HCT116 (cell line): ENCODE measurements around the gene IL17RB. TPM values are rescaled to one million over a fixed set of nuclear protein-coding genes. Genes with fewer than 3 reads are reported as not detected.

Experiments
- ATAC-seq: fragments of 200-7000 bp; cut with Tn5 transposase; 2 replicates; pipeline ENCODE4 v1.9.1; 2020; ENCODE audit warnings: mild to moderate bottlenecking, moderate library complexity
- BruUV-seq: library from RNA; stranded (reverse); fragments of 400-500 nt; replicated peaks from 2 replicates; lab custom pipeline; 2021; lab: Mats Ljungman, UMichigan
- CTCF ChIA-PET: fragments of 300-600 bp; sonication (Branson Sonifier 250); formaldehyde crosslinking; loops from one replicate; lab custom pipeline; 2021; ENCODE audit warnings: antibody characterized with exemption; lab: Charles Lee
- POLR2A ChIA-PET: fragments of 300-600, 350-600 bp; sonication (Branson Sonifier 250); formaldehyde crosslinking; loops from one replicate; lab custom pipeline; 2021; ENCODE audit warnings: antibody characterized with exemption; lab: Charles Lee
- RAD21 ChIA-PET, 2 experiments: fragments of 300-600 bp; sonication (Branson Sonifier 250); formaldehyde crosslinking; loops; one replicate each; lab custom pipeline; 2023; ENCODE audit warnings: low total read pairs in 2 of 2; ENCODE audit not compliant: uncharacterized antibody in 2 of 2, unreplicated experiment in 2 of 2, low non-redundant PET in 1 of 2; lab: Charles Lee
- DNase-seq: peaks from one replicate; pipeline ENCODE4 v3.0.0-alpha.2; 2010; ENCODE audit warnings: low read depth, low spot score
- H2AFZ ChIP-seq: fragments of 200-600 bp; shearing (Covaris generic), sonication (generic); 2 replicates; pipeline ENCODE4 v1.6.1; 2017; ENCODE audit warnings: low read depth, mixed run types, mixed read lengths, antibody characterized with exemption, low read length; ENCODE audit not compliant: poor library complexity, severe bottlenecking
- H3K27ac ChIP-seq: 2 replicates; pipeline ENCODE4 v1.5.1; 2012; ENCODE audit warnings: low read depth, low read length
- H3K27me3 ChIP-seq: fragments of 200-600 bp; sonication (generic); 2 replicates; pipeline ENCODE4 v1.6.1; 2016; ENCODE audit warnings: mixed run types, low read length, mixed read lengths; ENCODE audit not compliant: insufficient read depth
- H3K36me3 ChIP-seq, 2 experiments: fragments of 200-500 bp in 1 of 2; fragments of 200-600 bp in 1 of 2; sonication (Bioruptor generic) in 1 of 2; sonication (generic) in 1 of 2; 2 replicates each; pipeline versions ENCODE4 v1.5.1 to v1.6.1; 2014 to 2016; ENCODE audit warnings: low read length in 2 of 2, inconsistent platforms in 1 of 2, mixed read lengths in 1 of 2, mixed run types in 1 of 2; ENCODE audit not compliant: insufficient read depth in 2 of 2, control insufficient read depth in 1 of 2
- H3K4me1 ChIP-seq, 2 experiments: fragments of 200-600 bp in 1 of 2; sonication (generic) in 1 of 2; 2 replicates each; pipeline versions ENCODE4 v1.5.1 to v1.6.1; 2012 to 2017; ENCODE audit warnings: low read length in 2 of 2, inconsistent platforms in 1 of 2, mild to moderate bottlenecking in 1 of 2, mixed read lengths in 1 of 2, mixed run types in 1 of 2, moderate library complexity in 1 of 2; ENCODE audit not compliant: insufficient read depth in 2 of 2, control insufficient read depth in 1 of 2
- H3K4me2 ChIP-seq: fragments of 200-600 bp; sonication (generic); 2 replicates; pipeline ENCODE4 v1.6.1; 2017; ENCODE audit warnings: mixed run types, low read length, mixed read lengths
- H3K4me3 ChIP-seq, 2 experiments: fragments of 200-600 bp in 1 of 2; sonication (generic) in 1 of 2; replicated peaks in 1 of 2; 2 replicates each; pipeline ENCODE4 v1.5.1; 2011 to 2016; ENCODE audit warnings: low read length in 2 of 2, control low read depth in 1 of 2, low read depth in 1 of 2, mild to moderate bottlenecking in 1 of 2, mixed read lengths in 1 of 2, mixed run types in 1 of 2
- H3K79me2 ChIP-seq: fragments of 200-600 bp; sonication (generic); 2 replicates; pipeline ENCODE4 v1.6.1; 2017; ENCODE audit warnings: mild to moderate bottlenecking, mixed run types, low read length, moderate library complexity, mixed read lengths; ENCODE audit not compliant: insufficient read depth
- H3K9ac ChIP-seq: fragments of 200-600 bp; sonication (generic); 2 replicates; pipeline ENCODE4 v1.6.1; 2016; ENCODE audit warnings: low read length, mixed read lengths
- H3K9me2 ChIP-seq: fragments of 200-600 bp; sonication (generic), shearing (Covaris generic); 2 replicates; pipeline ENCODE4 v1.6.1; 2017; ENCODE audit warnings: mixed run types, mild to moderate bottlenecking, moderate library complexity; ENCODE audit not compliant: insufficient read depth
- H3K9me3 ChIP-seq, 2 experiments: fragments of 200-500 bp in 1 of 2; fragments of 200-600 bp in 1 of 2; sonication (Bioruptor generic) in 1 of 2; sonication (generic) in 1 of 2; 2 replicates each; pipeline ENCODE4 v1.6.1; 2014 to 2017; ENCODE audit warnings: low read length in 2 of 2, mixed read lengths in 2 of 2, inconsistent platforms in 1 of 2, low read depth in 1 of 2, mild to moderate bottlenecking in 1 of 2, mixed run types in 1 of 2, moderate library complexity in 1 of 2; ENCODE audit not compliant: control insufficient read depth in 1 of 2, insufficient read depth in 1 of 2
- H4K20me1 ChIP-seq: fragments of 200-600 bp; sonication (generic), shearing (Covaris generic); 2 replicates; pipeline ENCODE4 v1.6.1; 2017; ENCODE audit warnings: mixed run types, mild to moderate bottlenecking, moderate library complexity; ENCODE audit not compliant: insufficient read depth
- ATF3 ChIP-seq: IDR thresholded peaks from 2 replicates; pipeline ENCODE4 v1.6.1; 2012
- CBX3 ChIP-seq: IDR thresholded peaks from 2 replicates; pipeline ENCODE4 v1.6.1; 2012; ENCODE audit warnings: low read depth
- CEBPB ChIP-seq: IDR thresholded peaks from 2 replicates; pipeline ENCODE4 v1.6.1; 2012; ENCODE audit warnings: low read depth
- CTCF ChIP-seq, 3 experiments: fragments of 200-600 bp in 1 of 3; sonication (generic) in 1 of 3; IDR thresholded peaks in 2 of 3; conservative IDR thresholded peaks in 1 of 3; 2 replicates each; pipeline ENCODE4 v1.5.1; 2012 to 2017; ENCODE audit warnings: low read depth in 2 of 3, low read length in 2 of 3, antibody characterized with exemption in 1 of 3, borderline replicate concordance in 1 of 3, control low read depth in 1 of 3, mild to moderate bottlenecking in 1 of 3, mixed read lengths in 1 of 3, mixed run types in 1 of 3, moderate library complexity in 1 of 3; ENCODE audit not compliant: insufficient read depth in 1 of 3
- EGR1 ChIP-seq: IDR thresholded peaks from 2 replicates; pipeline ENCODE4 v1.6.1; 2012; ENCODE audit warnings: low read depth
- ELF1 ChIP-seq: IDR thresholded peaks from 2 replicates; pipeline ENCODE4 v1.6.1; 2012; ENCODE audit warnings: low read depth, borderline replicate concordance
- EZH2 ChIP-seq: fragments of 200-600 bp; sonication (generic); IDR thresholded peaks from 2 replicates; pipeline ENCODE4 v1.6.1; 2017; ENCODE audit warnings: antibody characterized with exemption, mixed run types
- EZH2phosphoT487 ChIP-seq: fragments of 200-600 bp; IDR thresholded peaks from 2 replicates; pipeline ENCODE4 v1.6.1; 2018; ENCODE audit warnings: antibody characterized with exemption, borderline replicate concordance
- FOSL1 ChIP-seq: IDR thresholded peaks from 2 replicates; pipeline ENCODE4 v1.6.1; 2012; ENCODE audit warnings: low read depth
- JUND ChIP-seq: IDR thresholded peaks from 2 replicates; pipeline ENCODE4 v1.6.1; 2012
- POLR2AphosphoS5 ChIP-seq: IDR thresholded peaks from 2 replicates; pipeline ENCODE4 v1.6.1; 2011; ENCODE audit warnings: mild to moderate bottlenecking, low read depth, low read length, moderate library complexity
- RAD21 ChIP-seq: IDR thresholded peaks from 2 replicates; pipeline ENCODE4 v1.6.1; 2012; ENCODE audit warnings: low read depth, mild to moderate bottlenecking
- REST ChIP-seq: IDR thresholded peaks from 2 replicates; pipeline ENCODE4 v1.6.1; 2012; ENCODE audit warnings: low read depth
- SIN3A ChIP-seq: IDR thresholded peaks from 2 replicates; pipeline ENCODE4 v1.6.1; 2012; ENCODE audit warnings: low read depth
- SRF ChIP-seq: IDR thresholded peaks from 2 replicates; pipeline ENCODE4 v1.6.1; 2012; ENCODE audit warnings: low read depth
- TCF7L2 ChIP-seq: IDR thresholded peaks from 2 replicates; pipeline ENCODE4 v1.7.0; 2011; ENCODE audit warnings: borderline replicate concordance, inconsistent platforms; ENCODE audit not compliant: insufficient read depth, insufficient read length; ENCODE audit errors: extremely low read depth
- YY1 ChIP-seq: IDR thresholded peaks from 2 replicates; pipeline ENCODE4 v1.6.1; 2011; ENCODE audit warnings: low read length, low read depth, moderate library complexity, mild to moderate bottlenecking; ENCODE audit not compliant: insufficient replicate concordance; ENCODE audit errors: extremely low read depth
- ZNF274 ChIP-seq: fragments of 200-500 bp; sonication (Bioruptor generic); IDR thresholded peaks from 2 replicates; pipeline ENCODE4 v1.6.1; 2014; ENCODE audit warnings: mild to moderate bottlenecking, low read depth, low read length, inconsistent platforms
- intact Hi-C: fragments of 100-400 bp; cut with micrococcal nuclease; formaldehyde crosslinking; loops from 2 replicates; pipeline ENCODE4 v1.10.0; 2022
- total RNA-seq: library from RNA; stranded (reverse); gene quantifications from one replicate; pipeline ENCODE4 v1.2.1, GENCODE V29; 2021; ENCODE audit not compliant: unreplicated experiment

The IL17RB gene
- total RNA-seq, 1 experiment from 2014 or later: 8.3 TPM

- Histone ChIP-seq H4K20me1 (no peaks in the 10 kb centered on the region), H3K4me3 (no peak overlapping the region), H2AFZ (no peak overlapping the region), H3K9me2 (no peaks in the 10 kb centered on the region), H3K4me2 (no peak overlapping the region), H3K9me3 (no peaks in the 10 kb centered on the region), H3K27me3 (no peaks in the 10 kb centered on the region), H3K79me2 (no peaks in the 10 kb centered on the region), H3K27ac (no peak overlapping the region), H3K4me1 (no peaks in the 10 kb centered on the region), H3K9ac (no peak overlapping the region), H3K36me3 (no peaks in the 10 kb centered on the region; a peak in 1 of 4 replicates)
- CTCF ChIA-PET: no interaction called here
- intact Hi-C loops: no loop called here
- DNase-seq (no peak), ATAC-seq (no peak)
- no TSS peak for BruUV-seq
- POLR2A ChIA-PET: no interaction called here
- TF ChIP-seq POLR2AphosphoS5: no peak
- no peak for TF ChIP-seq CTCF (IDR thresholded peaks at IDR 0.05 in 2 of 3, conservative IDR thresholded peaks at IDR 0.05 in 1 of 3; ENCODE audit: borderline replicate concordance in 1 of 3, insufficient read depth in 1 of 3, low read depth in 2 of 3, low read length in 2 of 3)
- TF ChIP-seq CBX3: no peak
- TF ChIP-seq ZNF274: no peak
- TF ChIP-seq EGR1: no peak
- TF ChIP-seq REST: no peak
- no peak for TF ChIP-seq TCF7L2
- TF ChIP-seq EZH2phosphoT487: no peak
- TF ChIP-seq EZH2: no peak
- no peak for TF ChIP-seq ELF1
- no peak for TF ChIP-seq ATF3
- TF ChIP-seq JUND: no peak
- no peak for TF ChIP-seq YY1
- no peak for TF ChIP-seq FOSL1
- TF ChIP-seq RAD21: no peak
- TF ChIP-seq SIN3A: no peak
- no peak for TF ChIP-seq CEBPB
- no peak for TF ChIP-seq SRF
- RAD21 ChIA-PET: no interaction called here
Measured at GRCh38 chr3:53817211-53817610, 29.2 kb upstream of the IL17RB start.
